Prostate gland (tissue), 2 donors: ENCODE results near the gene IL1RN. TPM values are rescaled to one million over a fixed set of nuclear protein-coding genes. Genes with fewer than 3 reads are reported as not detected.

Source experiments
- DNase-seq: peaks from one replicate; pipeline ENCODE4 v3.0.0-alpha.2; 2019; ENCODE audit warnings: low spot score
- H3K27ac ChIP-seq, 2 donors: fragments of 200-600 bp; sonication (generic); 2 replicates each; pipeline ENCODE4 v1.5.1; 2017 to 2019
- H3K27me3 ChIP-seq: fragments of 200-600 bp; sonication (generic); replicated peaks from 2 replicates; pipeline ENCODE4 v1.5.1; 2019; ENCODE audit not compliant: insufficient read depth
- H3K36me3 ChIP-seq, 2 donors: fragments of 200-600 bp; sonication (generic); 1 replicate in 1 of 2; 2 replicates in 1 of 2; pipeline versions ENCODE4 v1.5.1 to v1.8.1; 2017 to 2019
- H3K4me1 ChIP-seq: fragments of 200-600 bp; sonication (generic); replicated peaks from 2 replicates; pipeline ENCODE4 v1.5.1; 2019
- H3K4me3 ChIP-seq, 2 donors: fragments of 200-600 bp; sonication (generic); 2 replicates each; pipeline ENCODE4 v1.5.1; 2017 to 2019
- H3K9me3 ChIP-seq: fragments of 200-600 bp; sonication (generic); 2 replicates; pipeline ENCODE4 v1.5.1; 2017
- POLR2A ChIP-seq: fragments of 450-650 bp; IDR thresholded peaks from one replicate; pipeline ENCODE4 v1.6.1; 2016; ENCODE audit warnings: antibody characterized with exemption, mild to moderate bottlenecking
- POLR2AphosphoS5 ChIP-seq: sonication (generic); formaldehyde crosslinking; IDR thresholded peaks from one replicate; pipeline ENCODE4 v1.6.1; 2017; ENCODE audit warnings: antibody characterized with exemption
- WGBS: methylation state at CpG from one replicate; pipeline ENCODE4 v1.1.5; 2018; 5-methylcytosine and 5-hydroxymethylcytosine counted together
- intact Hi-C: fragments of 100-400 bp; cut with DNase I; formaldehyde crosslinking; loops from one replicate; pipeline ENCODE4 v1.14.2; 2022
- small RNA-seq, 2 donors: library from RNA; depleted of rRNA; stranded (forward); fragments of <200 nt; gene quantifications; one replicate each; pipeline ENCODE3, GENCODE V24; 2016
- total RNA-seq, 2 donors: library from RNA; depleted of rRNA; stranded (reverse); fragments of >200 nt; gene quantifications; one replicate each; pipeline ENCODE4 v1.1.0, GENCODE V29; 2016
- TF ChIP-seq, protein P1 (sequence below), 4 experiments: fragments of 200-600 bp in 2 of 4; fragments of 450-650 bp in 2 of 4; sonication (generic) in 2 of 4; IDR thresholded peaks; 1 replicate in 3 of 4; 2 replicates in 1 of 4; pipeline ENCODE4 v1.5.1; 2016 to 2019; ENCODE audit warnings: antibody characterized with exemption in 4 of 4, mild to moderate bottlenecking in 2 of 4, moderate library complexity in 2 of 4

Gene IL1RN
- total RNA-seq, 2 donors from 2014 or later = 3.7 to 4.4 TPM

DNA sequence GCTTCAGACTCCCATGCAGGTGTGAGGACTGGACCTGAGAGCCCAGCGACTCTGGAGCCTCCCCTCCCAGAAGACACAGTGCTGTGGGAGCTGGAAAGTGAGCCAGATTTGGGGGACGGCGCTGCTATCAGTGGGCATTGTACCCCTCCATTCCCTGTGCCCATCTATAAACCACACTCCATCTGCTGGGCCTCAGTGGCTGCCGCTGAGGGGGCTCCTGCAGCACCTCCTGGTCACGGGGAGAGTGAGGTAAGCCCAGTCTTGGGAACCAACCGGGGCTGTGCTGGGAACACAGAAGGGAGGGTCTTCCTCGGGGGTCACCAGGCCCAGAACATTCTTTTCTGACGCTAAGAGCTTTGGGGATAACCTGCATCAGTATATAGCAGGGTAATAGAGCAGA, 55.9 kb downstream of the IL1RN start:
- Histone ChIP-seq H3K4me3 (no peak overlapping the region), H3K27ac (no peak overlapping the region), H3K27me3 (no peaks in the 10 kb centered on the region), H3K9me3 (no peaks in the 10 kb centered on the region), H3K4me1 (no peaks in the 10 kb centered on the region), H3K36me3 (no peaks in the 10 kb centered on the region)
- TF ChIP-seq POLR2A = no peak
- TF ChIP-seq POLR2AphosphoS5 = no peak
- TF ChIP-seq, protein P1, sequence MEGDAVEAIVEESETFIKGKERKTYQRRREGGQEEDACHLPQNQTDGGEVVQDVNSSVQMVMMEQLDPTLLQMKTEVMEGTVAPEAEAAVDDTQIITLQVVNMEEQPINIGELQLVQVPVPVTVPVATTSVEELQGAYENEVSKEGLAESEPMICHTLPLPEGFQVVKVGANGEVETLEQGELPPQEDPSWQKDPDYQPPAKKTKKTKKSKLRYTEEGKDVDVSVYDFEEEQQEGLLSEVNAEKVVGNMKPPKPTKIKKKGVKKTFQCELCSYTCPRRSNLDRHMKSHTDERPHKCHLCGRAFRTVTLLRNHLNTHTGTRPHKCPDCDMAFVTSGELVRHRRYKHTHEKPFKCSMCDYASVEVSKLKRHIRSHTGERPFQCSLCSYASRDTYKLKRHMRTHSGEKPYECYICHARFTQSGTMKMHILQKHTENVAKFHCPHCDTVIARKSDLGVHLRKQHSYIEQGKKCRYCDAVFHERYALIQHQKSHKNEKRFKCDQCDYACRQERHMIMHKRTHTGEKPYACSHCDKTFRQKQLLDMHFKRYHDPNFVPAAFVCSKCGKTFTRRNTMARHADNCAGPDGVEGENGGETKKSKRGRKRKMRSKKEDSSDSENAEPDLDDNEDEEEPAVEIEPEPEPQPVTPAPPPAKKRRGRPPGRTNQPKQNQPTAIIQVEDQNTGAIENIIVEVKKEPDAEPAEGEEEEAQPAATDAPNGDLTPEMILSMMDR (IDR thresholded peaks at IDR 0.05) = no peak
- WGBS = 89% methylated on average over 8 of the region's 8 CpGs
- DNase-seq = no peak
- intact Hi-C loops = no loop called here

Small RNA genes within 50 kb of the gene (small RNA-seq; reads per million reads assigned to genes)
- gene RNU6-1180P = 0 reads per million in 2 donors

Other genes starting within 250 kb of the IL1RN start
- gene IL37, start 216.4 kb upstream of the IL1RN start, total RNA-seq = 1 to 10 TPM in 1 of 2 donors, not detected in 1; 1.4 TPM
- not detected for gene IL36G, start 149.6 kb upstream of the IL1RN start, total RNA-seq
- not detected for gene IL36A, start 122.1 kb upstream of the IL1RN start, total RNA-seq
- gene IL36B, start 74.7 kb upstream of the IL1RN start, total RNA-seq = not detected
- gene IL36RN, start 68.4 kb upstream of the IL1RN start, total RNA-seq = not detected
- not detected for gene IL1F10, start 59.6 kb upstream of the IL1RN start, total RNA-seq
- gene PSD4, start 46.4 kb downstream of the IL1RN start, total RNA-seq = 100 to 1,000 TPM; 139 to 221 TPM
- gene PAX8, start 151.3 kb downstream of the IL1RN start, total RNA-seq = 1 to 10 TPM; 1.0 to 3.8 TPM